IMR-90 (cell line): Measurements from ENCODE around the gene CST11. TPM values are rescaled to one million over a fixed set of nuclear protein-coding genes. Genes with fewer than 3 reads are reported as not detected.

Source experiments
- microRNA-seq, 2 experiments: library from miRNA; stranded (forward) in 1 of 2; unstranded in 1 of 2; fragments of 10-50 nt in 1 of 2; fragments of <30 nt in 1 of 2; gene quantifications in 1 of 2; microRNA quantifications in 1 of 2; one replicate each; pipeline versions ENCODE3 to v1.1.0; 2013 to 2020; ENCODE audit not compliant: insufficient read depth in 1 of 2, insufficient read length in 1 of 2, unreplicated experiment in 1 of 2
- polyA plus RNA-seq, 3 experiments: library from polyadenylated mRNA; depleted of rRNA; stranded (reverse); fragments of >200 nt; gene quantifications; 2 replicates each; pipeline ENCODE4 v1.2.3, GENCODE V29; 2012; ENCODE audit warnings: low replicate concordance in 1 of 3
- small RNA-seq, 5 experiments: library from RNA; depleted of rRNA; stranded (forward); fragments of <200 nt; gene quantifications; one replicate each; pipeline ENCODE3, GENCODE V24; 2012
- total RNA-seq: library from RNA; depleted of rRNA; stranded (reverse); fragments of >200 nt; gene quantifications from 2 replicates; pipeline ENCODE4 v1.2.3, GENCODE V29; 2012; rRNA removed

Gene CST11
- total and polyA plus RNA-seq, 2 of the 4 experiments (the other 2 are of a cell fraction), result not detected

Small RNA genes within 50 kb of the gene (microRNA-seq; reads per million reads assigned to microRNA genes)
- gene RF00019 (ENCODE audit: insufficient read depth, insufficient read length), result not detected

Small RNA genes within 50 kb of the gene (small RNA-seq; reads per million reads assigned to genes)
- gene RF00019, result 0 reads per million in 5 experiments

Other genes starting within 250 kb of the CST11 start
- gene NXT1, start 102.1 kb downstream of the CST11 start, total RNA-seq, result 25.5 and 25.8 TPM in 2 replicates
- gene NXT1, start 102.1 kb downstream of the CST11 start, polyA plus RNA-seq (2012; rRNA removed), result 23.6 and 27.0 TPM in 2 replicates
- 23.7 and 30.3 TPM in 2 replicates for gene GZF1, start 90.7 kb downstream of the CST11 start, total RNA-seq
- gene GZF1, start 90.7 kb downstream of the CST11 start, polyA plus RNA-seq (2012; rRNA removed), result 24.7 and 25.7 TPM in 2 replicates
- 3.9 and 5.2 TPM in 2 replicates for gene NAPB, start 31.4 kb downstream of the CST11 start, total RNA-seq
- 2.8 and 4.4 TPM in 2 replicates for gene NAPB, start 31.4 kb downstream of the CST11 start, polyA plus RNA-seq (2012; rRNA removed)
- gene CSTL1, start 13.2 kb downstream of the CST11 start, total RNA-seq, result not detected in 2 replicates
- gene CSTL1, start 13.2 kb downstream of the CST11 start, polyA plus RNA-seq (2012; rRNA removed), result not detected in 2 replicates
- not detected in 2 replicates for gene CST8, start 38.2 kb upstream of the CST11 start, total RNA-seq
- not detected in 2 replicates for gene CST8, start 38.2 kb upstream of the CST11 start, polyA plus RNA-seq (2012; rRNA removed)
- not detected in 2 replicates for gene CST9L, start 115.6 kb upstream of the CST11 start, total RNA-seq
- gene CST9L, start 115.6 kb upstream of the CST11 start, polyA plus RNA-seq (2012; rRNA removed), result not detected in 2 replicates
- gene CST9, start 153.0 kb upstream of the CST11 start, total RNA-seq, result not detected in 2 replicates
- not detected in 2 replicates for gene CST9, start 153.0 kb upstream of the CST11 start, polyA plus RNA-seq (2012; rRNA removed)
- 26.0 and 30.8 TPM in 2 replicates for gene CST3, start 185.1 kb upstream of the CST11 start, total RNA-seq
- 471 and 531 TPM in 2 replicates for gene CST3, start 185.1 kb upstream of the CST11 start, polyA plus RNA-seq (2012; rRNA removed)
- not detected in 2 replicates for gene CST4, start 236.2 kb upstream of the CST11 start, total RNA-seq
- gene CST4, start 236.2 kb upstream of the CST11 start, polyA plus RNA-seq (2012; rRNA removed), result not detected in 2 replicates